Measurements from ENCODE around the gene LIX1.

Gene LIX1

GRCh38 chr5:97151370-97151769 is 9.0 kb upstream of the LIX1 start:
- Histone ChIP-seq H3K4me2 (ENCODE audit: low read length) (no peak overlapping the region), H3K9me2 (ENCODE audit: low read depth, low read length) (no peaks in the 10 kb centered on the region), H2AFZ (ENCODE audit: low read length) (no peak overlapping the region), H3K9ac (ENCODE audit: low read length) (no peak overlapping the region), H3K79me2 (ENCODE audit: insufficient read depth, low read length) (no peaks in the 10 kb centered on the region), H3K4me3 (ENCODE audit: low read depth, low read length, poor library complexity, severe bottlenecking) (no peak overlapping the region), H3K27me3 (ENCODE audit: insufficient read depth, low read length) (no peaks in the 10 kb centered on the region), H3K9me3 (ENCODE audit: low read length) (no peaks in the 10 kb centered on the region), H3K4me1 (ENCODE audit: insufficient read depth, low read length, severe bottlenecking) (no peaks in the 10 kb centered on the region), H3K36me3 (ENCODE audit: insufficient read depth, low read length) (no peaks in the 10 kb centered on the region), H3F3A (ENCODE audit: insufficient read depth, low read length) (no peaks in the 10 kb centered on the region), H4K20me1 (ENCODE audit: insufficient read depth, low read length) (no peaks in the 10 kb centered on the region), H3K27ac (ENCODE audit: low read depth, low read length, poor library complexity, severe bottlenecking) (no peak overlapping the region)
- TF ChIP-seq CTCF (IDR thresholded peaks at IDR 0.05; ENCODE audit: low read length) (no peak), EZH2 (IDR thresholded peaks at IDR 0.05; ENCODE audit: borderline replicate concordance, low read length) (no peak)

GRCh38 chr5:97150401-97150800 is 8.0 kb upstream of the LIX1 start:
- no peaks in the 10 kb centered on the region for H3F3A ChIP-seq (ENCODE audit: insufficient read depth, low read length)
- no peaks in the 10 kb centered on the region for H3K36me3 ChIP-seq (ENCODE audit: insufficient read depth, low read length)
- no peaks in the 10 kb centered on the region for H4K20me1 ChIP-seq (ENCODE audit: insufficient read depth, low read length)
- H3K9me3 ChIP-seq (ENCODE audit: low read length), result no peaks in the 10 kb centered on the region
- no peak overlapping the region for H3K27ac ChIP-seq (ENCODE audit: low read depth, low read length, poor library complexity, severe bottlenecking)
- no peaks in the 10 kb centered on the region for H3K4me1 ChIP-seq (ENCODE audit: insufficient read depth, low read length, severe bottlenecking)
- no peak overlapping the region for H3K4me2 ChIP-seq (ENCODE audit: low read length)
- no peaks in the 10 kb centered on the region for H3K79me2 ChIP-seq (ENCODE audit: insufficient read depth, low read length)
- no peak overlapping the region for H2AFZ ChIP-seq (ENCODE audit: low read length)
- H3K27me3 ChIP-seq (ENCODE audit: insufficient read depth, low read length), result no peaks in the 10 kb centered on the region
- no peak overlapping the region for H3K9ac ChIP-seq (ENCODE audit: low read length)
- no peaks in the 10 kb centered on the region for H3K9me2 ChIP-seq (ENCODE audit: low read depth, low read length)
- no peak overlapping the region for H3K4me3 ChIP-seq (ENCODE audit: low read depth, low read length, poor library complexity, severe bottlenecking)
- TF ChIP-seq CTCF (IDR thresholded peaks at IDR 0.05; ENCODE audit: low read length), result no peak
- TF ChIP-seq EZH2 (IDR thresholded peaks at IDR 0.05; ENCODE audit: borderline replicate concordance, low read length), result no peak

- H3K9me2 ChIP-seq (ENCODE audit: low read depth, low read length), result no peaks in the 10 kb centered on the region
- no peaks in the 10 kb centered on the region for H3F3A ChIP-seq (ENCODE audit: insufficient read depth, low read length)
- H3K27ac ChIP-seq (ENCODE audit: low read depth, low read length, poor library complexity, severe bottlenecking), result no peak overlapping the region
- H3K27me3 ChIP-seq (ENCODE audit: insufficient read depth, low read length), result no peaks in the 10 kb centered on the region
- H3K36me3 ChIP-seq (ENCODE audit: insufficient read depth, low read length), result no peaks in the 10 kb centered on the region
- no peak overlapping the region for H3K4me2 ChIP-seq (ENCODE audit: low read length)
- no peaks in the 10 kb centered on the region for H4K20me1 ChIP-seq (ENCODE audit: insufficient read depth, low read length)
- H3K9ac ChIP-seq (ENCODE audit: low read length), result no peak overlapping the region
- no peak overlapping the region for H3K4me3 ChIP-seq (ENCODE audit: low read depth, low read length, poor library complexity, severe bottlenecking)
- H3K9me3 ChIP-seq (ENCODE audit: low read length), result no peaks in the 10 kb centered on the region
- no peaks in the 10 kb centered on the region for H3K4me1 ChIP-seq (ENCODE audit: insufficient read depth, low read length, severe bottlenecking)
- H2AFZ ChIP-seq (ENCODE audit: low read length), result no peak overlapping the region
- no peaks in the 10 kb centered on the region for H3K79me2 ChIP-seq (ENCODE audit: insufficient read depth, low read length)
- TF ChIP-seq CTCF (IDR thresholded peaks at IDR 0.05; ENCODE audit: low read length), result no peak
- TF ChIP-seq EZH2 (IDR thresholded peaks at IDR 0.05; ENCODE audit: borderline replicate concordance, low read length), result no peak
Measured at GRCh38 chr5:97149709-97150108, 7.3 kb upstream of the LIX1 start.

Data from OCI-LY1 (cell line).